Activated naive CD8-positive, alpha-beta T cell treated with anti-CD3 and anti-CD28 coated beads, Interleukin-2, amount 10 ng/mL, durations not matched to agents 7 days and 5 days (primary cell): ENCODE measurements around the gene MICALL2. TPM values are rescaled to one million over a fixed set of nuclear protein-coding genes. Genes with fewer than 3 reads are reported as not detected.

Experiments
- ATAC-seq: fragments of 150-1000 bp; cut with Tn5 transposase; one replicate; pipeline ENCODE4 v1.10.0; 2021; ENCODE audit warnings: low read depth, moderate library complexity
- POLR2A ChIA-PET: fragments of 350-600 bp; sonication (Branson Sonifier 250); formaldehyde crosslinking; loops from one replicate; lab custom pipeline; 2021; ENCODE audit warnings: antibody characterized with exemption; lab: Charles Lee
- DNase-seq: peaks from one replicate; pipeline ENCODE4 v3.0.0; 2021
- H3K27ac Mint-ChIP-seq: one replicate; pipeline ENCODE4 v1.8.0; 2022; ENCODE audit warnings: mild to moderate bottlenecking, mixed read lengths
- H3K27me3 Mint-ChIP-seq: one replicate; pipeline ENCODE4 v1.8.0; 2022; ENCODE audit warnings: mild to moderate bottlenecking, moderate library complexity, mixed read lengths
- H3K36me3 Mint-ChIP-seq: one replicate; pipeline ENCODE4 v1.8.0; 2021; ENCODE audit warnings: mild to moderate bottlenecking, mixed read lengths
- H3K4me1 Mint-ChIP-seq: one replicate; pipeline ENCODE4 v1.8.0; 2021; ENCODE audit warnings: mixed read lengths
- H3K4me3 Mint-ChIP-seq: one replicate; pipeline ENCODE4 v1.8.0; 2022; ENCODE audit warnings: mild to moderate bottlenecking, moderate library complexity, mixed read lengths
- H3K9me3 Mint-ChIP-seq: one replicate; pipeline ENCODE4 v1.8.0; 2021; ENCODE audit warnings: mixed read lengths
- total RNA-seq, 2 experiments: library from RNA; stranded (reverse); gene quantifications; one replicate each; pipeline ENCODE4 v1.2.3, GENCODE V29; 2021

The MICALL2 gene
- total RNA-seq, 2 experiments from 2014 or later, result 2.8 to 3.9 TPM

- no peaks in the 10 kb centered on the region for H3K9me3 Mint-ChIP-seq
- H3K27ac Mint-ChIP-seq, result no peak overlapping the region
- peaks cover 5% of the 10 kb centered on the region for H3K36me3 Mint-ChIP-seq
- no peak for DNase-seq
- H3K27me3 Mint-ChIP-seq, result no peaks in the 10 kb centered on the region
- POLR2A ChIA-PET, result no interaction called here
- H3K4me3 Mint-ChIP-seq, result no peak overlapping the region
- peaks cover 6% of the 10 kb centered on the region for H3K4me1 Mint-ChIP-seq
- no peak for ATAC-seq
Observed at GRCh38 chr7:1497293-1497927, 38.1 kb upstream of the MICALL2 start.

- H3K9me3 Mint-ChIP-seq, result no peaks in the 10 kb centered on the region
- H3K4me1 Mint-ChIP-seq, result no peaks in the 10 kb centered on the region
- DNase-seq, result no peak
- no peaks in the 10 kb centered on the region for H3K27me3 Mint-ChIP-seq
- no peak overlapping the region for H3K27ac Mint-ChIP-seq
- ATAC-seq, result no peak
- peaks cover 2% of the 10 kb centered on the region for H3K36me3 Mint-ChIP-seq
- POLR2A ChIA-PET, result no interaction called here
- H3K4me3 Mint-ChIP-seq, result no peak overlapping the region
Observed at GRCh38 chr7:1496531-1497292, 37.4 kb upstream of the MICALL2 start.

- peaks cover 2% of the 10 kb centered on the region for H3K36me3 Mint-ChIP-seq
Observed at GRCh38 chr7:1495564-1496242, 36.4 kb upstream of the MICALL2 start.

DNA sequence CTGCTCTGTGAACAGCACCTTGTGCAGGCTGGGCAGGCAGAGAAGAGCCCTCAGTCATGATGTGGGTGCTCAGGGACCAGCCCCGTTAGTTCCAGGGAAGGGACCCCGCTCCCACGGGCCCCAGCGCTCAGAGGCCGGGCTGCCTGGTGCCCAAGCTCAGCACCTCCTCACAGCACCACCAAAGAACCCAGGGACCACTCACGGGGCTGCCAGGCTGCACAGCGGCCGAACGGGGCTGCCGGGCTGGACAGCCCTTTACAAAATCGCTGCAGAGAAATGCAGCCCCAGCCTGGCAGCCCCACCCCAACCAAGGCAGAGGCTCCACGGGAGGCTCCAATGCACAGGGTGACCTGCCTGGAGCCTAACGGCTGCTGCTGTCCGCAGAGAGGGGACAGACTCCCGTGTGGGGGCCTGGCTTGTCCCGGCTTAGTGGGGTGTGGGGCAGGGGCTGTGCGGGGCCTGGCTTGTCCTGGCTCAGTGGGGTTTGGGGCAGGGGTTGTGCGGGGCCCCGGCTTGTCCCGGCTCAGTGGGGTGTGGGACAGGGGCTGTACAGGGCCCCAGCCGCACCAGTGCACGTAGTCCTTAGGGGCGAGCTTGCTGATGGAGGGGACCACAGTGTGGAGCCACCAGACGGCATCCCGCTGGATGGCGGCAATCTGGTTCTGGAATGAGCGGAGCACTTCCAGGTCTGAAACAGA is 35.7 kb upstream of the MICALL2 start:
- POLR2A ChIA-PET, result no interaction called here
- H3K27ac Mint-ChIP-seq, result no peak overlapping the region
- H3K27me3 Mint-ChIP-seq, result no peaks in the 10 kb centered on the region
- no peaks in the 10 kb centered on the region for H3K9me3 Mint-ChIP-seq
- H3K4me3 Mint-ChIP-seq, result no peak overlapping the region
- H3K36me3 Mint-ChIP-seq, result peaks cover 2% of the 10 kb centered on the region
- ATAC-seq, result no peak
- no peak for DNase-seq
- H3K4me1 Mint-ChIP-seq, result no peaks in the 10 kb centered on the region

More at GRCh38 chr7:1495564-1496242, 36.4 kb upstream of the MICALL2 start:
- POLR2A ChIA-PET, result no interaction called here
- Mint-ChIP-seq H3K9me3 (no peaks in the 10 kb centered on the region), H3K27me3 (no peaks in the 10 kb centered on the region), H3K4me1 (no peaks in the 10 kb centered on the region), H3K4me3 (no peak overlapping the region), H3K27ac (no peak overlapping the region)
- DNase-seq, result no peak
- ATAC-seq, result no peak

DNA sequence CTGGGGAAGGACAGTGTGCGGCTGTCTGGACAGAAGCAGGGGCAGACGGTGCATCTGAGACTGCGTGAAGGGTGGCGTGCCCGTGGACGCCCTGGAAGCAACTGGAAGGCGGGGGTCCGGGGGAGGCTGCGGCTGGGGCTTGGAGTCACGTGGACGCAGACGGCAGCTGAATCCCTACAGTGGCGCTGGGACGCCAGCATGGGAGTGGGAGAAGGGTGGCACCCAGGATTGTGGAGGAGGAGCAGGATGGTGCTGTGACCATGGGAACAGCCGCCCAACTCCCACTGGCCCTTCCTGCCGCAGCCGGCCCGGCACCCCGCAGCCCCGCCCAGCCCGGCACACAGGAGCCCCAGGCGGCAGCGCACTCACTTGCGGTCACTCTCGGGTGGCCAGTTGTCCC is 35.2 kb upstream of the MICALL2 start:
- Mint-ChIP-seq H3K36me3 (peaks cover 2% of the 10 kb centered on the region), H3K4me1 (no peaks in the 10 kb centered on the region), H3K9me3 (no peaks in the 10 kb centered on the region), H3K27ac (no peak overlapping the region), H3K27me3 (no peaks in the 10 kb centered on the region), H3K4me3 (no peak overlapping the region)
- DNase-seq (no peak), ATAC-seq (no peak)
- POLR2A ChIA-PET, result no interaction called here

DNA sequence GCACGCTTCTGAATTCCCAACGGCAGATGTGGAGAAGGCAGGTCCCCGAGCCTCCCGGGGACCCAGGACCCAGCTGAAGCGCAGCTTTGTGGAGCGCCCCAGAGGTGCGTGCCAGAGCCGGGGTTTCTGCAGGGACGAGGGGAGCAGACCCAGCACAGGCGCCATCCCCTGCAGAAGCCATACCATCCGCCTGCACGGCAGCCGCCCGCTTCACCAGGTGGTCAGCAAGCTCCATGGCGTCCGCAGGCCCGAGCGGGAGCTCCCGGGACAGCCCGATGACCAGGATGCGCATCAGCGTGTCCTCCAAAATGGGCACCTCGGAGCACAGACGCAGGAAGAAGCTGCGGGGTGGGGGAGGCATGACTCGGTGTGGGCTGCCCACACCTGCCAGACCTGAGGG is 34.3 kb upstream of the MICALL2 start:
- Mint-ChIP-seq H3K27ac (no peak overlapping the region), H3K4me1 (no peaks in the 10 kb centered on the region), H3K9me3 (no peaks in the 10 kb centered on the region), H3K27me3 (no peaks in the 10 kb centered on the region), H3K36me3 (peaks cover 2% of the 10 kb centered on the region), H3K4me3 (no peak overlapping the region)
- POLR2A ChIA-PET, result no interaction called here
- DNase-seq (no peak), ATAC-seq (no peak)

GRCh38 chr7:1493129-1493528 is 33.9 kb upstream of the MICALL2 start:
- Mint-ChIP-seq H3K27ac (no peak overlapping the region), H3K27me3 (no peaks in the 10 kb centered on the region), H3K4me1 (no peaks in the 10 kb centered on the region), H3K36me3 (peaks cover 2% of the 10 kb centered on the region), H3K9me3 (no peaks in the 10 kb centered on the region), H3K4me3 (no peak overlapping the region)
- POLR2A ChIA-PET, result no interaction called here
- DNase-seq (no peak), ATAC-seq (no peak)

DNA sequence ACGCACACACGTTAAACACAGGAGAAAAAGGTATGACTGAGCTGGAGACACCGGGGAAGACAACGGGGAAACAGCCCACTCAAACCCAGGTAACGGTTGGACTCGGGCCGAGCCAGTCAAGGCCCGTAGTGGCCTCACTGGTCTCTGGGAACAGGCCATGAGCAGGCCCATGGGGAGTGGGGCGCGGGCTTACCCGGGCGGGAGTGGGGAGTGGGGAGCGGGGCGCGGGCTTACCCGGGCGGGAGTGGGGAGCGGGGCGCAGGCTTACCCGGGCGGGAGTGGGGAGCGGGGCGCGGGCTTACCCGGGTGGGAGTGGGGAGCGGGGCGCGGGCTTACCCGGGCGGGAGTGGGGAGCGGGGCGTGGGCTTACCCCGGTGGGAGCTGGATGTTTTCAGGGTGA is 33.4 kb upstream of the MICALL2 start:
- no peaks in the 10 kb centered on the region for H3K27me3 Mint-ChIP-seq
- H3K36me3 Mint-ChIP-seq, result peaks cover 2% of the 10 kb centered on the region
- DNase-seq (no peak), ATAC-seq (no peak)
- no peak overlapping the region for H3K27ac Mint-ChIP-seq
- no peak overlapping the region for H3K4me3 Mint-ChIP-seq
- H3K4me1 Mint-ChIP-seq, result no peaks in the 10 kb centered on the region
- POLR2A ChIA-PET, result no interaction called here
- H3K9me3 Mint-ChIP-seq, result no peaks in the 10 kb centered on the region

DNA sequence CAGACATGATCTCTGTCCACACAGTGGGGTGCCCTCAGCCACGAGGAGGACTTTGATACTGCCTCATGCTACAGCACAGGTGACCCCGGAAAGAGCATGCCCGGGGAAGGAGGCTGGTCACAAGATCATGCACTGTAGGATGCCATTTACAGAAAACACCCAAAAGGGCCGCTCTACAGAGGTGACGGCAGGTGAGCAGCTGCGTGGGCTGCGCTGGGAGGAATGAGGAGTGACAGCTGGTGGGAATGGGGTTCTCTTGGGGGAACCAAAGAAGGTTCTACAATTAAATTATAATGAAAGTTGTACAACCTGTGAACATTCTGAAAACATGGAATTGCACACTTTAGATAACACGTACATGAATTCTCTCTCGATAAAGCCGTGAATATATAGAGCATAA is 33.0 kb upstream of the MICALL2 start:
- no peaks in the 10 kb centered on the region for H3K4me1 Mint-ChIP-seq
- H3K36me3 Mint-ChIP-seq, result peaks cover 2% of the 10 kb centered on the region
- H3K9me3 Mint-ChIP-seq, result no peaks in the 10 kb centered on the region
- ATAC-seq (no peak), DNase-seq (no peak)
- H3K4me3 Mint-ChIP-seq, result no peak overlapping the region
- no peaks in the 10 kb centered on the region for H3K27me3 Mint-ChIP-seq
- H3K27ac Mint-ChIP-seq, result no peak overlapping the region
- POLR2A ChIA-PET, result no interaction called here

DNA sequence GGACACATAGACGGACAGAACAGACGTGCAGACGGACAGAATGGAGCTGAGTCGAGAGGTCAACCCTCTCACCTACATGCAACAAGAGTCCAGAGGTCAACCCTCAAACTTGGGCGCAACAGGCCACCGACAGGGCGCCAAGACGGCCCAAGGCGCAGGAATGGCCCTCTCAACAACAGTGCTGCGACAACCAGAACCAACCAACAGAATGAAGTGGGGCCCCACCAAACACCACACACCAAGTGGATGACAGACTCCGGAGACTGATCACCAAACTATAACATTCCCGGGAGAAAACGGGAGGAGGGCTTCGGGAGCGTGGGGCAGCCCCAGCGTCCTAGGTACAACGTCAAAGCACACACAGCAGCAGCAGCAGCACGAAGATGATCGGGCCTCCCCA is 31.6 kb upstream of the MICALL2 start:
- ATAC-seq (no peak), DNase-seq (no peak)
- peaks cover 2% of the 10 kb centered on the region for H3K36me3 Mint-ChIP-seq
- H3K4me1 Mint-ChIP-seq, result no peaks in the 10 kb centered on the region
- no peak overlapping the region for H3K4me3 Mint-ChIP-seq
- no peaks in the 10 kb centered on the region for H3K9me3 Mint-ChIP-seq
- POLR2A ChIA-PET, result no interaction called here
- no peak overlapping the region for H3K27ac Mint-ChIP-seq
- no peaks in the 10 kb centered on the region for H3K27me3 Mint-ChIP-seq

GRCh38 chr7:1489336-1489735 is 30.1 kb upstream of the MICALL2 start:
- Mint-ChIP-seq H3K4me1 (no peaks in the 10 kb centered on the region), H3K36me3 (peaks cover 2% of the 10 kb centered on the region), H3K27me3 (no peaks in the 10 kb centered on the region), H3K4me3 (no peak overlapping the region), H3K27ac (no peak overlapping the region), H3K9me3 (no peaks in the 10 kb centered on the region)
- POLR2A ChIA-PET, result no interaction called here
- ATAC-seq (no peak), DNase-seq (no peak)

DNA sequence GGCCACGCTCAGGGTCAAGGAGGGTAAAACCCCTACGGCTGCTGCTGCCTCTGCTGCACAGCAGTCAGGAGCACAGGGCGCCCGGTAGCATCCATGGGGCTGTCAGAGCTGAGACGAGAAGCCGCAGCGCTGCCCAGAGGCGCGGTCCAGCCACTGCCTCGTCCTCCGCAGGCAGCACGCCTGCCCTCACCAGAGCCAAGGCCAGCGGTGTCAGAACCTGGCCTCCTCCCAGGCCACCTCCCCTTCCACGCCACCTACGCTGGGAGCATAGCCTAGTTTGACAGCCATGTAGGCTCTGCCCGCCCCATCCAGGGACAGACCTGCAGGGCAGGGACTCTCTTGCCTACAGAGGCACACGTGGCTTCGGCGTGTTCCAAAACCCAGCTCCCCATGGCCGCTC is 28.7 kb upstream of the MICALL2 start:
- DNase-seq (no peak), ATAC-seq (no peak)
- Mint-ChIP-seq H3K27ac (no peak overlapping the region), H3K36me3 (peaks cover 2% of the 10 kb centered on the region), H3K9me3 (no peaks in the 10 kb centered on the region), H3K4me1 (no peaks in the 10 kb centered on the region), H3K27me3 (no peaks in the 10 kb centered on the region), H3K4me3 (no peak overlapping the region)
- POLR2A ChIA-PET, result no interaction called here

- no peak for ATAC-seq
- no peaks in the 10 kb centered on the region for H3K27me3 Mint-ChIP-seq
- H3K27ac Mint-ChIP-seq, result no peak overlapping the region
- POLR2A ChIA-PET, result no interaction called here
- no peaks in the 10 kb centered on the region for H3K4me1 Mint-ChIP-seq
- peaks cover 1% of the 10 kb centered on the region for H3K36me3 Mint-ChIP-seq
- no peak overlapping the region for H3K4me3 Mint-ChIP-seq
- H3K9me3 Mint-ChIP-seq, result no peaks in the 10 kb centered on the region
- no peak for DNase-seq
Observed at GRCh38 chr7:1487466-1487865, 28.2 kb upstream of the MICALL2 start.
